Measurements from ENCODE around the gene RBM39. TPM values are rescaled to one million over a fixed set of nuclear protein-coding genes. Genes with fewer than 3 reads are reported as not detected.

Gene RBM39
- total and polyA plus RNA-seq, 2 of the 13 experiments (the other 11 are each of a cell fraction or from before 2014, with no cell fraction given): 788 to 920 TPM

DNA sequence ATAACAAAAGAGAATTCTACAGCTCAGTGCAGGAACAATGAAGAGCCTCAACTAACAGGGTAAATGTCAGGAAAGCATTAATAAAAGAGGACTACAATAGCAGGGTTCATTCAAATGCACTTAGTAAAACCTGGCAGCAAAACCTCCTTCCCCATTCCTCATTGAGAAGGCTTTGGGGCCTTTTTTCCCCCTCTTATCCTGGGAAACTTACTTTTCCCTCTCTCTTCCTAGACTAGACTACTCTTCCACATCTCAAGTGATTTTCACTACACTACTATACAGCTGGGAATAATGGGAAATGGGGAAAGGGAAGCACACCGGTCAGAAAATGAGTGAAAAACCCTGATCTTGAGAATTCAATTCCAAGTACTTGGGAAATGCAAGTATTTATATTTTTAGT lies 32.8 kb downstream of the RBM39 start (continued):
- TF ChIP-seq ZNF34 (CRISPR knock-in tag; IDR thresholded peaks at IDR 0.05; ENCODE audit: borderline replicate concordance) (0 out of 2 replicates have a peak, but pooled peaks have one; percentile 36), THYN1 (CRISPR knock-in tag; IDR thresholded peaks at IDR 0.05; ENCODE audit: borderline replicate concordance, low read depth) (0 out of 2 replicates have a peak, but pooled peaks have one; percentile 60), RBFOX2 (IDR thresholded peaks at IDR 0.05; ENCODE audit: low read depth, low read length) (peak; percentile 56; the same call in 1 of the 2 replicates), RBM22 (optimal IDR thresholded peaks at IDR 0.05; ENCODE audit: low read length) (peak; percentile 100), ARID2 (CRISPR knock-in tag; IDR thresholded peaks at IDR 0.05; ENCODE audit: borderline replicate concordance) (peak; percentile 78; the same call in 1 of the 2 replicates), SMAD3 (CRISPR knock-in tag; IDR thresholded peaks at IDR 0.05) (no peak), RAD21 (CRISPR knock-in tag; IDR thresholded peaks at IDR 0.05) (peak; percentile 37; the same call in 1 of the 2 replicates), ZNF44 (CRISPR knock-in tag; IDR thresholded peaks at IDR 0.05) (peak; percentile 33; the same call in 1 of the 2 replicates)
- TF ChIP-seq, protein P1, sequence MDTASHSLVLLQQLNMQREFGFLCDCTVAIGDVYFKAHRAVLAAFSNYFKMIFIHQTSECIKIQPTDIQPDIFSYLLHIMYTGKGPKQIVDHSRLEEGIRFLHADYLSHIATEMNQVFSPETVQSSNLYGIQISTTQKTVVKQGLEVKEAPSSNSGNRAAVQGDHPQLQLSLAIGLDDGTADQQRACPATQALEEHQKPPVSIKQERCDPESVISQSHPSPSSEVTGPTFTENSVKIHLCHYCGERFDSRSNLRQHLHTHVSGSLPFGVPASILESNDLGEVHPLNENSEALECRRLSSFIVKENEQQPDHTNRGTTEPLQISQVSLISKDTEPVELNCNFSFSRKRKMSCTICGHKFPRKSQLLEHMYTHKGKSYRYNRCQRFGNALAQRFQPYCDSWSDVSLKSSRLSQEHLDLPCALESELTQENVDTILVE (CRISPR knock-in tag; IDR thresholded peaks at IDR 0.05): no peak
- TF ChIP-seq, protein P2, sequence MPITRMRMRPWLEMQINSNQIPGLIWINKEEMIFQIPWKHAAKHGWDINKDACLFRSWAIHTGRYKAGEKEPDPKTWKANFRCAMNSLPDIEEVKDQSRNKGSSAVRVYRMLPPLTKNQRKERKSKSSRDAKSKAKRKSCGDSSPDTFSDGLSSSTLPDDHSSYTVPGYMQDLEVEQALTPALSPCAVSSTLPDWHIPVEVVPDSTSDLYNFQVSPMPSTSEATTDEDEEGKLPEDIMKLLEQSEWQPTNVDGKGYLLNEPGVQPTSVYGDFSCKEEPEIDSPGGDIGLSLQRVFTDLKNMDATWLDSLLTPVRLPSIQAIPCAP (CRISPR knock-in tag; IDR thresholded peaks at IDR 0.05; ENCODE audit: low read depth): no peak
- TF ChIP-seq, protein P3, sequence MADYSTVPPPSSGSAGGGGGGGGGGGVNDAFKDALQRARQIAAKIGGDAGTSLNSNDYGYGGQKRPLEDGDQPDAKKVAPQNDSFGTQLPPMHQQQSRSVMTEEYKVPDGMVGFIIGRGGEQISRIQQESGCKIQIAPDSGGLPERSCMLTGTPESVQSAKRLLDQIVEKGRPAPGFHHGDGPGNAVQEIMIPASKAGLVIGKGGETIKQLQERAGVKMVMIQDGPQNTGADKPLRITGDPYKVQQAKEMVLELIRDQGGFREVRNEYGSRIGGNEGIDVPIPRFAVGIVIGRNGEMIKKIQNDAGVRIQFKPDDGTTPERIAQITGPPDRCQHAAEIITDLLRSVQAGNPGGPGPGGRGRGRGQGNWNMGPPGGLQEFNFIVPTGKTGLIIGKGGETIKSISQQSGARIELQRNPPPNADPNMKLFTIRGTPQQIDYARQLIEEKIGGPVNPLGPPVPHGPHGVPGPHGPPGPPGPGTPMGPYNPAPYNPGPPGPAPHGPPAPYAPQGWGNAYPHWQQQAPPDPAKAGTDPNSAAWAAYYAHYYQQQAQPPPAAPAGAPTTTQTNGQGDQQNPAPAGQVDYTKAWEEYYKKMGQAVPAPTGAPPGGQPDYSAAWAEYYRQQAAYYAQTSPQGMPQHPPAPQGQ (CRISPR knock-in tag; IDR thresholded peaks at IDR 0.05; ENCODE audit: borderline replicate concordance): 0 out of 2 replicates have a peak, but pooled peaks have one; percentile 45
